OCI-LY7 (cell line): ENCODE results near the gene CTBP1. TPM values are rescaled to one million over a fixed set of nuclear protein-coding genes. Genes with fewer than 3 reads are reported as not detected.

ENCODE experiments used
- BruUV-seq: library from RNA; stranded (reverse); fragments of 400-500 nt; replicated peaks from 2 replicates; lab custom pipeline; 2021; lab: Mats Ljungman, UMichigan
- CTCF ChIA-PET: fragments of 300-600 bp; sonication (Branson Sonifier 250); formaldehyde crosslinking; loops from one replicate; lab custom pipeline; 2022; ENCODE audit warnings: antibody characterized with exemption; ENCODE audit not compliant: unreplicated experiment; lab: Charles Lee
- POLR2A ChIA-PET: fragments of 300-600 bp; sonication (Branson Sonifier 250); formaldehyde crosslinking; loops from one replicate; lab custom pipeline; 2022; ENCODE audit warnings: antibody characterized with exemption; lab: Charles Lee
- DNase-seq: peaks from one replicate; pipeline ENCODE4 v3.0.0-alpha.2; 2015; ENCODE audit warnings: low spot score
- H2AFZ ChIP-seq: fragments of 200-600 bp; sonication (generic), shearing (Covaris generic); 2 replicates; pipeline ENCODE4 v1.6.1; 2014; ENCODE audit warnings: mild to moderate bottlenecking, antibody characterized with exemption, low read length, moderate library complexity
- H3K27ac ChIP-seq: fragments of 200-600 bp; sonication (generic); 2 replicates; pipeline ENCODE4 v1.5.1; 2014; ENCODE audit warnings: mixed run types, low read depth, mild to moderate bottlenecking, moderate library complexity, low read length, inconsistent platforms; ENCODE audit not compliant: poor library complexity, severe bottlenecking
- H3K36me3 ChIP-seq: fragments of 200-600 bp; sonication (generic); 2 replicates; pipeline ENCODE4 v1.6.1; 2014; ENCODE audit warnings: mild to moderate bottlenecking, antibody characterized with exemption, low read length, moderate library complexity, mixed read lengths; ENCODE audit not compliant: insufficient read depth
- H3K4me1 ChIP-seq: fragments of 200-600 bp; sonication (generic); 2 replicates; pipeline ENCODE4 v1.5.1; 2014; ENCODE audit warnings: mild to moderate bottlenecking, low read length; ENCODE audit not compliant: insufficient read depth, poor library complexity, severe bottlenecking
- H3K4me2 ChIP-seq: fragments of 200-600 bp; sonication (generic); 2 replicates; pipeline ENCODE4 v1.6.1; 2014; ENCODE audit warnings: mild to moderate bottlenecking, low read length
- H3K4me3 ChIP-seq: fragments of 200-600 bp; sonication (generic); 2 replicates; pipeline ENCODE4 v1.5.1; 2014; ENCODE audit warnings: mild to moderate bottlenecking, low read depth, low read length; ENCODE audit not compliant: poor library complexity, severe bottlenecking
- H3K79me2 ChIP-seq: fragments of 200-600 bp; sonication (generic); 2 replicates; pipeline ENCODE4 v1.6.1; 2016; ENCODE audit warnings: low read depth, mild to moderate bottlenecking, low read length, moderate library complexity, mixed read lengths; ENCODE audit not compliant: insufficient read depth
- H3K9me2 ChIP-seq: fragments of 200-600 bp; sonication (generic); 2 replicates; pipeline ENCODE4 v1.6.1; 2016; ENCODE audit warnings: mild to moderate bottlenecking, low read length, mixed read lengths; ENCODE audit not compliant: insufficient read depth
- H3K9me3 ChIP-seq: fragments of 200-600 bp; sonication (generic); 2 replicates; pipeline ENCODE4 v1.6.1; 2014; ENCODE audit warnings: mild to moderate bottlenecking, mixed run types, low read length, mixed read lengths
- H4K20me1 ChIP-seq: fragments of 200-600 bp; sonication (generic); 2 replicates; pipeline ENCODE4 v1.6.1; 2014; ENCODE audit warnings: mild to moderate bottlenecking, antibody characterized with exemption, low read length, moderate library complexity, mixed read lengths; ENCODE audit not compliant: insufficient read depth
- CTCF ChIP-seq: fragments of 200-600 bp; sonication (generic); conservative IDR thresholded peaks from 2 replicates; pipeline ENCODE4 v1.5.1; 2014; ENCODE audit warnings: mild to moderate bottlenecking, antibody characterized with exemption, low read length, moderate library complexity, mixed read lengths
- EZH2phosphoT487 ChIP-seq: fragments of 200-600 bp; sonication (generic); IDR thresholded peaks from 2 replicates; pipeline ENCODE4 v1.6.1; 2018; ENCODE audit warnings: low read depth, borderline replicate concordance, mild to moderate bottlenecking, mixed run types, antibody characterized with exemption, low read length, moderate library complexity, mixed read lengths
- intact Hi-C: fragments of 100-400 bp; cut with micrococcal nuclease; formaldehyde crosslinking; loops from one replicate; pipeline ENCODE4 v1.10.0; 2022; ENCODE audit not compliant: unreplicated experiment
- total RNA-seq, 2 experiments: library from RNA; depleted of rRNA in 1 of 2; stranded (reverse); fragments of >200 nt in 1 of 2; shearing (Covaris generic) in 1 of 2; gene quantifications; 2 replicates each; pipeline ENCODE4 v1.2.3, GENCODE V29; 2014 to 2022

Gene CTBP1
- total RNA-seq, 2 experiments from 2014 or later: 238 to 311 TPM

GRCh38 chr4:1266881-1267763 is 18.2 kb upstream of the CTBP1 start:
- Histone ChIP-seq H3K9me3 (peaks cover 14% of the 10 kb centered on the region), H3K27ac (peak overlapping the region; percentile 68), H2AFZ (peak overlapping the region; percentile 85), H3K4me3 (peak overlapping the region; percentile 61), H3K4me2 (peak overlapping the region; percentile 77), H3K4me1 (peaks cover 14% of the 10 kb centered on the region), H4K20me1 (no peaks in the 10 kb centered on the region), H3K79me2 (no peaks in the 10 kb centered on the region), H3K36me3 (peaks cover 19% of the 10 kb centered on the region), H3K9me2 (no peaks in the 10 kb centered on the region)
- ChIA-PET CTCF (no interaction called here), POLR2A (interaction anchor here (0.6 to 1.9 kb wide), 5 partner anchors 10 to 229 kb away, joined by 3 to 6 read pairs (median 3); no protein-coding TSS in a partner anchor)
- TF ChIP-seq EZH2phosphoT487: no peak
- no peak for TF ChIP-seq CTCF
- BruUV-seq: no TSS peak
- intact Hi-C loops: loop anchor here (2.0 to 5.0 kb wide), 2 partner anchors 16 to 80 kb away; partner anchors contain the start of gene UVSSA
- no peak for DNase-seq

DNA sequence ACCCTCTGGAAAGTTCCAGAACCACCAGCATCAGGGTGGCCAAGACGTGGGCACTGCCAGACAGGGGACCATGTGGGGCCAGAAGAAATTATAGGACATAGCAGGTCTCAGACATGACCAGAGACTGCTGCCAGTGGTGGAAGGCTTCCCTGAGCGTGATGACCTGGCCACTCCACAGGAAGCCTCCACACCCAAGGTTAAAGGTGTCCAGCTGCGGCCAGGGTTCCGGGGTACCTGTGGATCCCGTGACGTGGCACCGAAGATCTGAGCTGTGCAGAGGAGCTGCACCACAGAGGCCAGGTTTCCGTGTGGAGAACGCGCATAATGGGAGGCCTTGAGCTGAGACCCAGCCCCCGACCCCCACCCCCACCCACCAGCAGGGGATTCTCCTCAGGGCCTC is 16.4 kb upstream of the CTBP1 start:
- Histone ChIP-seq H3K4me1 (peaks cover 14% of the 10 kb centered on the region), H3K36me3 (peaks cover 19% of the 10 kb centered on the region), H3K4me3 (no peak overlapping the region), H3K79me2 (no peaks in the 10 kb centered on the region), H3K9me3 (peaks cover 14% of the 10 kb centered on the region), H3K27ac (no peak overlapping the region), H3K9me2 (no peaks in the 10 kb centered on the region), H3K4me2 (no peak overlapping the region), H2AFZ (no peak overlapping the region), H4K20me1 (no peaks in the 10 kb centered on the region)
- ChIA-PET CTCF (no interaction called here), POLR2A (interaction anchor here (0.5 kb wide), 1 partner anchor 78 kb away, joined by 3 read pairs; no protein-coding TSS in a partner anchor)
- intact Hi-C loops: loop anchor here (5.0 kb wide), 1 partner anchor 82 kb away; the partner anchor contains the start of gene UVSSA
- BruUV-seq: no TSS peak
- DNase-seq: no peak
- TF ChIP-seq EZH2phosphoT487 (no peak), CTCF (no peak)

- POLR2A ChIA-PET: no interaction called here
Measured at GRCh38 chr4:1264942-1265341, 16.0 kb upstream of the CTBP1 start.

More at GRCh38 chr4:1264942-1265341, 16.0 kb upstream of the CTBP1 start:
- Histone ChIP-seq H3K4me1 (peaks cover 13% of the 10 kb centered on the region), H4K20me1 (no peaks in the 10 kb centered on the region), H3K9me3 (peaks cover 13% of the 10 kb centered on the region), H3K27ac (no peak overlapping the region), H3K9me2 (no peaks in the 10 kb centered on the region), H2AFZ (no peak overlapping the region), H3K79me2 (no peaks in the 10 kb centered on the region), H3K36me3 (peaks cover 19% of the 10 kb centered on the region), H3K4me3 (no peak overlapping the region), H3K4me2 (no peak overlapping the region)
- no TSS peak for BruUV-seq
- DNase-seq: no peak
- intact Hi-C loops: loop anchor here (5.0 kb wide), 1 partner anchor 82 kb away; the partner anchor contains the start of gene UVSSA
- CTCF ChIA-PET: no interaction called here
- TF ChIP-seq EZH2phosphoT487 (no peak), CTCF (no peak)
